ENCODE results near the gene DCP1B. TPM values are rescaled to one million over a fixed set of nuclear protein-coding genes. Genes with fewer than 3 reads are reported as not detected.

Gene DCP1B
- total RNA-seq, 3 donors from 2014 or later (not counting 1 experiment from before 2014, with no cell fraction given), result 4.7 to 8.5 (median 7.5) TPM

DNA sequence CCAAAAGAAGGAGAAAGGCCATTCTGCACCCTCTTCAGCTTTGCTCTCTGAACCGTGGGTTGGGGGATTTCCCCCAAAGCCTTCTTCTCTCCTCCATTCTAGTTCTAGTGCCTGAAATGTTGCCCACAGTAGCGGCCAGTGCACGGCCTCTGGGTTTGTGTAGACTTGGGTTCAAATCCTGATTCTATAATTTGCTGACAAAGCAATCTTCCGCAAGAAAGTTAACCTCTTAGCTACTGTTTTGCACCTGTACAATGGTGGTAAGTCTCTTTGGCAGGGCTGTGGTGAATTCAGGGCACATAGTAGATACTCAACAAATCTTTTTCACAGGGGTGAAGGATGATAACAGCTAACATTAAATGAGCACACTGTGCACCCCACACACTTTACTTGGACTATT is 42.7 kb upstream of the DCP1B start:
- H3K27ac ChIP-seq (ENCODE audit: low read length), result no peak overlapping the region
- peaks cover 13% of the 10 kb centered on the region for H3K27me3 ChIP-seq (ENCODE audit: control insufficient read depth, insufficient read depth, low read length)
- H3K9me3 ChIP-seq (ENCODE audit: control insufficient read depth, insufficient read depth, low read length), result no peaks in the 10 kb centered on the region
- no peaks in the 10 kb centered on the region for H3K4me1 ChIP-seq (ENCODE audit: control insufficient read depth, insufficient read depth, low read length)
- 81% methylated on average over 3 of the region's 4 CpGs for WGBS (ENCODE audit: insufficient coverage)
- ATAC-seq (no peak), DNase-seq (no peak)
- Mint-ChIP-seq H3K4me3 (no peak overlapping the region), H3K27me3 (ENCODE audit: low read depth in 2 of 2) (peaks cover 36 to 64% of the 10 kb centered on the region in 2 donors), H3K27ac (no peak overlapping the region), H3K4me1 (peaks cover 0 to 7% of the 10 kb centered on the region in 2 donors), H3K36me3 (no peaks in the 10 kb centered on the region), H3K9me3 (no peaks in the 10 kb centered on the region)
- no peaks in the 10 kb centered on the region for H3K36me3 ChIP-seq (ENCODE audit: control insufficient read depth, insufficient read depth, low read length)
- H3K4me3 ChIP-seq (ENCODE audit: low read length), result no peak overlapping the region
- TF ChIP-seq, protein P1, sequence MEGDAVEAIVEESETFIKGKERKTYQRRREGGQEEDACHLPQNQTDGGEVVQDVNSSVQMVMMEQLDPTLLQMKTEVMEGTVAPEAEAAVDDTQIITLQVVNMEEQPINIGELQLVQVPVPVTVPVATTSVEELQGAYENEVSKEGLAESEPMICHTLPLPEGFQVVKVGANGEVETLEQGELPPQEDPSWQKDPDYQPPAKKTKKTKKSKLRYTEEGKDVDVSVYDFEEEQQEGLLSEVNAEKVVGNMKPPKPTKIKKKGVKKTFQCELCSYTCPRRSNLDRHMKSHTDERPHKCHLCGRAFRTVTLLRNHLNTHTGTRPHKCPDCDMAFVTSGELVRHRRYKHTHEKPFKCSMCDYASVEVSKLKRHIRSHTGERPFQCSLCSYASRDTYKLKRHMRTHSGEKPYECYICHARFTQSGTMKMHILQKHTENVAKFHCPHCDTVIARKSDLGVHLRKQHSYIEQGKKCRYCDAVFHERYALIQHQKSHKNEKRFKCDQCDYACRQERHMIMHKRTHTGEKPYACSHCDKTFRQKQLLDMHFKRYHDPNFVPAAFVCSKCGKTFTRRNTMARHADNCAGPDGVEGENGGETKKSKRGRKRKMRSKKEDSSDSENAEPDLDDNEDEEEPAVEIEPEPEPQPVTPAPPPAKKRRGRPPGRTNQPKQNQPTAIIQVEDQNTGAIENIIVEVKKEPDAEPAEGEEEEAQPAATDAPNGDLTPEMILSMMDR (IDR thresholded peaks at IDR 0.05), result no peak
- intact Hi-C loops (cut with micrococcal nuclease), result no loop called here

DNA sequence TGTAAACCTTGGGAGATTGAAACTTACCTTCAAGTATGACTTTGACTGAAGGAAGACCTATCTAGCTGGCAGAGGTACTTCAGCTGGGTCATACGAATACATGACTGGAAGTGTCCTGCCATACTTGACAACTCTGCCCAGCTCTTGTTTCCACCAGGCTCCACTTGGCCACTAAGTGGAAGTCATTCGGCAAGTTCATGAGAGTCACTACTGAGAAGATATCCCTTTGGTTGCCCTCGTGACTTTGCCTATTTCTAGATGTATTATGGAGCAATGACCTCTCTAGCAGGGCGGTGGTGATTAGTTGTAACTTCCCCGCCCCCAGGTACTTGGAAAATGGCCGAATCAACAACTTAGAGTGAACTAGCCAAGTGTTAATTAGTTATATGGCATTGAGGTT is 39.9 kb upstream of the DCP1B start:
- no peaks in the 10 kb centered on the region for H3K36me3 Mint-ChIP-seq
- Histone ChIP-seq H3K9me3 (ENCODE audit: control insufficient read depth, insufficient read depth, low read length) (no peaks in the 10 kb centered on the region), H3K4me3 (ENCODE audit: low read length) (no peak overlapping the region), H3K4me1 (ENCODE audit: control insufficient read depth, insufficient read depth, low read length) (no peaks in the 10 kb centered on the region), H3K36me3 (ENCODE audit: control insufficient read depth, insufficient read depth, low read length) (no peaks in the 10 kb centered on the region), H3K27me3 (ENCODE audit: control insufficient read depth, insufficient read depth, low read length) (peaks cover 7% of the 10 kb centered on the region), H3K27ac (ENCODE audit: low read length) (no peak overlapping the region)
- WGBS (ENCODE audit: insufficient coverage), result 81% methylated on average over 6 of the region's 6 CpGs
- no peaks in the 10 kb centered on the region for H3K9me3 Mint-ChIP-seq
- intact Hi-C loops (cut with micrococcal nuclease), result no loop called here
- DNase-seq (no peak), ATAC-seq (no peak)
- TF ChIP-seq, protein P1 (IDR thresholded peaks at IDR 0.05), result no peak
- no peak overlapping the region for H3K27ac Mint-ChIP-seq
- H3K4me1 Mint-ChIP-seq, result no peaks in the 10 kb centered on the region
- no peak overlapping the region for H3K4me3 Mint-ChIP-seq
- peaks cover 20 to 52% of the 10 kb centered on the region in 2 donors for H3K27me3 Mint-ChIP-seq (ENCODE audit: low read depth in 2 of 2)

DNA sequence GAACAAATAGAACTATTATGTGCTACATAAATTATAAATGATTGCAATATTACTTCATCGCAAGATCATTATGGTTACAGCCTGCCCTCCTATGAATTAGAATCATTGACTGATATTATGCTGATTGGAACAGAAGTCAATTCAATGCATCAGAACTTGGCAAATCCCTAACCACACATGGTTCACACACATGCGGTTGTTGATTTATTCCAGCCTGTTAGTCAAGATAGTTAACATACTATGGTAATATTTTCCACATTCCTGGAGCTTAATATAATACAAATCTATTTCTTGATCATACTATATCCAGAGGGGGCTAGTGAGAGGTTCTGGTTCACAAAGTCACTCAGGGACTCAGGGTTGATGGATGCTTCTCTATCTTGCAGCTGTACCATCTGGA is 38.8 kb upstream of the DCP1B start:
- Histone ChIP-seq H3K4me1 (ENCODE audit: control insufficient read depth, insufficient read depth, low read length) (no peaks in the 10 kb centered on the region), H3K36me3 (ENCODE audit: control insufficient read depth, insufficient read depth, low read length) (no peaks in the 10 kb centered on the region), H3K27ac (ENCODE audit: low read length) (no peak overlapping the region), H3K4me3 (ENCODE audit: low read length) (no peak overlapping the region), H3K27me3 (ENCODE audit: control insufficient read depth, insufficient read depth, low read length) (peaks cover 7% of the 10 kb centered on the region), H3K9me3 (ENCODE audit: control insufficient read depth, insufficient read depth, low read length) (no peaks in the 10 kb centered on the region)
- Mint-ChIP-seq H3K9me3 (no peaks in the 10 kb centered on the region), H3K36me3 (no peaks in the 10 kb centered on the region), H3K4me3 (no peak overlapping the region), H3K4me1 (no peaks in the 10 kb centered on the region), H3K27ac (no peak overlapping the region), H3K27me3 (ENCODE audit: low read depth in 2 of 2) (peaks cover 15 to 58% of the 10 kb centered on the region in 2 donors)
- ATAC-seq, result no peak
- no peak for DNase-seq
- no CpG with 5 or more reads among the region's 2 CpGs for WGBS (ENCODE audit: insufficient coverage)
- TF ChIP-seq, protein P1 (IDR thresholded peaks at IDR 0.05), result no peak
- intact Hi-C loops (cut with micrococcal nuclease), result no loop called here

DNA sequence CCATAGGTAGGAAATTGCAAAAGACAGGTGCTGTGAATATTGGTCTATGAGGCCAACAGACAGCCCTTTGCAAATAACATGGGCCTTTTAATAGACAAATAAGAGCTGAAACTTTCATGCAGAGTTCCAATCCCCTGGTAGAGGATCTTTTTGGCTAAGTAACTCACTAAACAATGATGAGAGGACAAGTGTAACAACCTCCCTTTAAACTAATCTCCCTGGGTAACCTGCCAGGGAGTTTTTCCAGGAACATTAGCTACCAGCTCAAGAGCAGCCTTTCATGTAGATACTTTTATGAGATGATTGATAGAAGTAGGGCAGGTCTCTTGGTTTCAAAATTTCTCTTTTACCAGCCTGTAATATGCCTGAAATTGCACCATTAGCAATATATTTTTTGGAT is 34.8 kb upstream of the DCP1B start:
- Histone ChIP-seq H3K4me3 (ENCODE audit: low read length) (no peak overlapping the region), H3K4me1 (ENCODE audit: control insufficient read depth, insufficient read depth, low read length) (peaks cover 9% of the 10 kb centered on the region), H3K36me3 (ENCODE audit: control insufficient read depth, insufficient read depth, low read length) (no peaks in the 10 kb centered on the region), H3K27me3 (ENCODE audit: control insufficient read depth, insufficient read depth, low read length) (peaks cover 7% of the 10 kb centered on the region), H3K27ac (ENCODE audit: low read length) (no peak overlapping the region), H3K9me3 (ENCODE audit: control insufficient read depth, insufficient read depth, low read length) (no peaks in the 10 kb centered on the region)
- ATAC-seq (no peak), DNase-seq (no peak)
- H3K4me1 Mint-ChIP-seq, result peaks cover 0 to 16% of the 10 kb centered on the region in 2 donors
- H3K4me3 Mint-ChIP-seq, result no peak overlapping the region
- no peaks in the 10 kb centered on the region for H3K9me3 Mint-ChIP-seq
- H3K27me3 Mint-ChIP-seq (ENCODE audit: low read depth in 2 of 2), result peaks cover 34 to 70% of the 10 kb centered on the region in 2 donors
- H3K27ac Mint-ChIP-seq, result no peak overlapping the region
- TF ChIP-seq, protein P1 (IDR thresholded peaks at IDR 0.05), result no peak
- intact Hi-C loops (cut with micrococcal nuclease), result no loop called here
- no peaks in the 10 kb centered on the region for H3K36me3 Mint-ChIP-seq

Data from natural killer cell (primary cell).